IMR-90 (cell line): ENCODE data around the gene CHRM1.

Experiments
- MXI1 ChIP-seq: IDR thresholded peaks from 2 replicates; pipeline ENCODE4 v1.6.1; 2012; ENCODE audit warnings: low read depth, mild to moderate bottlenecking, low read length, moderate library complexity, borderline replicate concordance
- POLR2A ChIP-seq: IDR thresholded peaks from 2 replicates; pipeline ENCODE4 v1.6.1; 2012; ENCODE audit warnings: mild to moderate bottlenecking, low read depth, low read length

DNA sequence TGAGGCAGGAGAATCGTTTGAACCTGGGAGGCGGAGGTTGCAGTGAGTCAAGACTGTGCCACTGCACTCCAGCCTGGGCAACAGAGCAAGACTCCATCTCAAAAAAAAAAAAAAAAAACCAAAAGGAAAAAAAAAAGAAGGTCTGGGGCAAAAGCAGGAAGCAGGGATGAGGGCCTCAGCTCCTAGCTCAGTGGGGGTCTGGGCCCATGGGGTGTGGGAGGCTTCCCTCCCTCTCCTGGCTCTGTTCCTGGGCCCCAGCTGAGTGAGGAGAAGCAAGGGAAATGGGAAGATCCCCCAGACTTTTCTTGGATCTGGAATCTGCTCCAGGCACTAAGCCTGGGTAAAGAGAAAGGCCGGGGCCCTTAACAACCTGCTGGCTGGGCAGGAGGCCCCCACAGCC lies 8.9 kb downstream of the CHRM1 start:
- TF ChIP-seq MXI1, result no peak
- no peak for TF ChIP-seq POLR2A
